IPS-18a (cell line): ENCODE data around the gene TRAM2.

Experiments
- H3K27ac ChIP-seq: one replicate; pipeline ENCODE4 v1.5.1; 2013; ENCODE audit warnings: low read length
- H3K27me3 ChIP-seq: one replicate; pipeline ENCODE4 v1.6.1; 2013; ENCODE audit warnings: mild to moderate bottlenecking, low read length; ENCODE audit not compliant: control insufficient read depth, insufficient read depth
- H3K36me3 ChIP-seq: one replicate; pipeline ENCODE4 v1.6.1; 2013; ENCODE audit warnings: low read depth, low read length; ENCODE audit not compliant: control insufficient read depth
- H3K4me1 ChIP-seq: one replicate; pipeline ENCODE4 v1.6.1; 2013; ENCODE audit warnings: low read depth, low read length; ENCODE audit not compliant: control insufficient read depth
- H3K4me3 ChIP-seq: one replicate; pipeline ENCODE4 v1.5.1; 2013; ENCODE audit warnings: low read length
- H3K9ac ChIP-seq: one replicate; pipeline ENCODE4 v1.6.1; 2013; ENCODE audit warnings: mild to moderate bottlenecking, low read length, moderate library complexity
- H3K9me3 ChIP-seq: one replicate; pipeline ENCODE4 v1.6.1; 2013; ENCODE audit warnings: low read depth, low read length; ENCODE audit not compliant: control insufficient read depth

The TRAM2 gene, protein sequence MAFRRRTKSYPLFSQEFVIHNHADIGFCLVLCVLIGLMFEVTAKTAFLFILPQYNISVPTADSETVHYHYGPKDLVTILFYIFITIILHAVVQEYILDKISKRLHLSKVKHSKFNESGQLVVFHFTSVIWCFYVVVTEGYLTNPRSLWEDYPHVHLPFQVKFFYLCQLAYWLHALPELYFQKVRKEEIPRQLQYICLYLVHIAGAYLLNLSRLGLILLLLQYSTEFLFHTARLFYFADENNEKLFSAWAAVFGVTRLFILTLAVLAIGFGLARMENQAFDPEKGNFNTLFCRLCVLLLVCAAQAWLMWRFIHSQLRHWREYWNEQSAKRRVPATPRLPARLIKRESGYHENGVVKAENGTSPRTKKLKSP

DNA sequence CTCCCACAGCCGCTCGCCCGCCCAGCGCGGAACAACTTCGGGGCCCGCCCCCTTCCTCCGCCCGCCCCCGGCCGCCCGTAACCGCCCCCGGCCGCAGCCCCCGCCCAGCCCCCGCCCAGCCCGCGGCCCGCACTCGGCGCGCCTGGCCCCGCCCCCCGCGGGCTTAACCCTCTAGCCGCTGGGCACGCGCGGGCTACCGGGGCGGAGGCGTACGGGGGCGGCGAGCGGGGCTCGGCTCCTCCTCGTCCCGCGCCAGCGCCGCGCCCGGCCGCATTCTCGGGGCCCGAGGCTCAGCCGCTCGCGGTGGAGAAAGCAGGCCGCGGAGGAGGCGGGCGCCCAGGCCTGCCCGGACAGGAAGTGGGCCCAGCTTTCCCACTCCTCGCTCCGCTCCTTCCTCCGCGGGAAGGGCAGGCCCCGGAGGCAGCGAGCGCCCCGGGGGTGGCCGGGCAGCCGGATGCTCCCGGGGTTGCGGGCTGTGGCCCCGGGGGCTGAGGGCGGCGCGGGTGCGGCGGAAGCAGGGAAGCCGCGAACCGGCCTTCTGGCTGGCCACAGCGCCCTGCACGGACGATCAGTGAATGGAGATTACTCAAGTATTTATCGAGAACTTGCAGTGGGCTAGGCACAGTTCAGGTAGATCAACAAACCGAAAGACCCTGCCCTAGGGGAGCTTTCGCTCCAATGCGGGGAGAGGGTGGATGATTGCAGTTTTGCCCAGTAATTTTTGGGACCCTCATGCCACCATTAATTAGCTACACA, at the start of gene TRAM2:
Gene TRAM2 (minus strand): TSS at position 39 of the 756 bp plus-strand sequence. CDS start 145 bp downstream, outside the sequence.
- Histone ChIP-seq H3K27me3 (peaks cover 10% of the 10 kb centered on the region), H3K36me3 (no peaks in the 10 kb centered on the region), H3K9ac (peak within 1 kb of the TSS; percentile 65), H3K27ac (peak within 1 kb of the TSS; percentile 63), H3K4me3 (peak within 1 kb of the TSS; percentile 76), H3K4me1 (peaks cover 30% of the 10 kb centered on the region), H3K9me3 (no peaks in the 10 kb centered on the region)

DNA sequence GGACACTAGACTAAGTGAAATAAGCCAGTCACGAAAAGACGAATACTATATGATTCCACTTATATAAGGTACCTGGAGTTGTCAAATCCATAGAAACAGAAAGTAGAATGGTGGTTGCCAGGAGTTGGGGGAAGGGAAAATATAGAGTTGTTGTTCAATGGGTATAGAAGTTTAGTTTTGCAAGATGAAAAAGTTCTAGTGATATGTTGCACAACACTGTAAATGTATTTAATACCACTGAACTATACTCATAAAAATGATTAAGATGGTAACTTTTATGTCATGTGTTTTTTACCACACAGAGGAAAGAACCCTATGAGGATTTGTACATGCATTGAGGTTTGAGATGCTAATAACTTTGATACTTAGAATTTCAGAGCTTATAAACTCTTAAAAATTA, 46.0 kb upstream of the TRAM2 start:
- Histone ChIP-seq H3K27me3 (no peaks in the 10 kb centered on the region), H3K9ac (no peak overlapping the region), H3K4me1 (no peaks in the 10 kb centered on the region), H3K36me3 (no peaks in the 10 kb centered on the region), H3K9me3 (no peaks in the 10 kb centered on the region), H3K4me3 (no peak overlapping the region), H3K27ac (no peak overlapping the region)

DNA sequence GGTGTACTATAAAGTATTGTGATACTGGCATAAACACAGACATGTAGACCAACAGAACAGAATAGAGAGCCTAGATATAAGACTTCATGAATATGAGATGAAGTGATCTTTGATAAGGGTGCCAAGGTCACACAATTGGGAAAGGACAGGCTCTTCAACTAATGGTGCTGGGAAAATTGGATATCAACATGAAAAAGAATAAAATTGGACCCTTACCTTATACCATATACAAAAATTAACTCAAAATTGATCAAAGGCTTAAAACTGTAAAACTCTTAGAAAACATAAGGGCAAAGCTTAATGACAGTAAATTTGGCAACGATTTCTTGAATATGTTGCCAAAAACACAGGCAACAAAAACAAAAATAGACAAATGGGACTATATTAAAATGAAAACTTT, 44.8 kb upstream of the TRAM2 start:
- H3K27ac ChIP-seq, result no peak overlapping the region
- no peaks in the 10 kb centered on the region for H3K36me3 ChIP-seq
- no peaks in the 10 kb centered on the region for H3K9me3 ChIP-seq
- H3K27me3 ChIP-seq, result no peaks in the 10 kb centered on the region
- H3K4me3 ChIP-seq, result no peak overlapping the region
- no peak overlapping the region for H3K9ac ChIP-seq
- H3K4me1 ChIP-seq, result no peaks in the 10 kb centered on the region

DNA sequence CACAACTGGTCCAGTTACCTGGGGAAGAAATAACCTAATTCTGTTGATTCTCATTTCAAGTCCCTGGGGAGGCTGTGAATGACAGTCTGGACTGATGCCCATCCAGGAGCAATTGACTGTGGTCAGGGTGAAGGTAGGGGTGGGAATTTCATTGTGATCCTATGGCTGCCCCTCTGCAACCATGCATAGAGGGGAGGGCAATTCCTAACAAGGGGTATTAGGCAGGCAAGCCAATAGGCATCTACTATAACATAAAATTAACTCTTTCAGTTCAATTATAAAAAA, 44.0 kb upstream of the TRAM2 start:
- no peak overlapping the region for H3K4me3 ChIP-seq
- H3K9ac ChIP-seq, result no peak overlapping the region
- H3K27me3 ChIP-seq, result no peaks in the 10 kb centered on the region
- H3K4me1 ChIP-seq, result no peaks in the 10 kb centered on the region
- H3K9me3 ChIP-seq, result no peaks in the 10 kb centered on the region
- no peak overlapping the region for H3K27ac ChIP-seq
- no peaks in the 10 kb centered on the region for H3K36me3 ChIP-seq

DNA sequence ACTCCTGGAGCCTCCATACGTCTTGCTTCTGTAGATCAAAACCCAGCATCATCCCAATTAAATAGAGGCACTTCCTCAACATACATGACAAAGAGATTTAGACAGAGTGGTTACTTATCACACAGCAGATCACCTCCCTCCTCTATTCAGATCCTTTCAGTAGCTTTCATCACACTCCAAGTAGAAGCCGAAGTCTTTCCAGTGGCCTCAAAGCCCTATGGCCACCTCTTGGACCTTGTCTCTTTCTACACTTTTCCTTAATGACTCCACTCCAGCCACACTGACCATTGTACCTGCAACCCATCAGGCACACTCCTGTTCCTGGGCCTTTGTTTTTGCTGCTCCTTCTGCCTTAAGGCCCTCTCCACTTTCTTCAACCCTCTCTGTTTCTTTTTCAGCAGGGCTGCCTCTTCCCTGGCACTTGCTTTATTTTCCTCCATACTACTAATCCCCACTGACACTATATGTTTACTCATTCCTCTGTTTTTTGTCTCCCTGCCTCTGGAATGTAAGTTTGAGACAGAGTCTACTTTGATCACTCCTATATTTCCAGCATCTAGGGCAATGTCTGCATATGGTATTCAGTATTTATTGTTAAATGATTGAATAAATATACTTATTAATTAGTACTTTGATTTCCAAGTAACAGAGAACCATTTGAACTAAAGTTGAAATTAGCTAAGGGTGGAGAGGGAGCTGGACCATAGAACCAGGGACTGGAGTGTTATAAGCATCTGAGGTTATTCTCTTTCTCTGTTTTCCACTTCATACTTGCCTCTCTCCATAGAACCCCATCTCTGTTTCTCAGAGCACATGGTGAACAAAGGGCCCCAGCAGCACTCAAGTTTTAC, 43.4 kb upstream of the TRAM2 start:
- H3K4me1 ChIP-seq, result no peaks in the 10 kb centered on the region

DNA sequence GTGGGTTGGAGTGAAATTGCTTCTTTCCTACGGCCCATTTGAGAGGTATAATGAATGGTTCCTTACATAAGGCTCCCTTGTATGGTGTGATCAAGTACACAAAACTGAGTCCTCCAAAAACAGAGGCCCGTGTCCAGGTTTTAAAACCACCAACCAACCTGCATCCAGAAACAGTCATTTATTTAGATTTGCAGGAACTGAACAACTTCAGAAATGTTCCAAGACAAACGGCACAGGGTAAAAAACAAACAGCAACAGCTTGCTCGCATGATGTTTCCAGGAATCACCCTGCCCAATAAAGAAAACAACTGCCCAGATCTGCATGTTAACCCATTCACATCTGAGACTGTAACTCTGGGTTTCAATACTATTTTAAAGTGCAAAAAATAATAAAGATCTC, 40.2 kb upstream of the TRAM2 start:
- Histone ChIP-seq H3K36me3 (no peaks in the 10 kb centered on the region), H3K9me3 (no peaks in the 10 kb centered on the region), H3K27ac (no peak overlapping the region), H3K27me3 (no peaks in the 10 kb centered on the region), H3K9ac (no peak overlapping the region), H3K4me1 (peaks cover 6% of the 10 kb centered on the region), H3K4me3 (no peak overlapping the region)

More for the DNA sequence above, 43.4 kb upstream of the TRAM2 start:
- Histone ChIP-seq H3K36me3 (no peaks in the 10 kb centered on the region), H3K27ac (no peak overlapping the region), H3K4me3 (no peak overlapping the region), H3K9ac (no peak overlapping the region), H3K27me3 (no peaks in the 10 kb centered on the region), H3K9me3 (no peaks in the 10 kb centered on the region)

DNA sequence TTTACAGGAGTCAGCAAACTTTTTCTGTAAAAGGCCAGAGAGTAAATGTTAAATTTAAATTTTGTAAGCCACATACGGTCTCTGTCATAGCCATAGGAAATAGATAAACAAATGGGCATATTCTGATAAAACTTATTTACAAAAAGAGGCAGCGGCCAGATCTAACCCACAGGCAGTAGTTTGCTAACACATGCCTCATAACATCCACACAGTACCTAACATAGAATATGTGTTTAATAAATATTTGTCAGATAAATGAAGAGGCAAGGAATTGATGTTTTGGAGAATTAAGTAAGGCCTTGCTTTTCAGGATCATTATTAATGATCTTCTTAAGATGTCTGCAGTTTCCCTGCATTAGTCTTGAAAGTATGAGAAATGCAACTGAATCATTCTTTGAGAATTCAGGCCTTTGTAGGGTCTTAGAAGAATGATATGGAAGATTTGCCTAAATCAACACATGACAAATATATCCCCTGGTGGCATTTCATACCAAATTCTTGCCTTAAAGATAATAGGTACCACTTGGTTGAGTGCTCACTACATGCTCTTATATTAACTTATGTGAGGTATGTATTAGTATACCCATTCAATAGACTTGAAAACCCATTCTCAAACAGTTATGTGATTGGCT, 39.3 kb upstream of the TRAM2 start:
- H3K27me3 ChIP-seq, result no peaks in the 10 kb centered on the region
- no peak overlapping the region for H3K4me3 ChIP-seq
- peaks cover 6% of the 10 kb centered on the region for H3K4me1 ChIP-seq
- no peak overlapping the region for H3K27ac ChIP-seq
- H3K9ac ChIP-seq, result no peak overlapping the region
- no peaks in the 10 kb centered on the region for H3K9me3 ChIP-seq
- no peaks in the 10 kb centered on the region for H3K36me3 ChIP-seq

DNA sequence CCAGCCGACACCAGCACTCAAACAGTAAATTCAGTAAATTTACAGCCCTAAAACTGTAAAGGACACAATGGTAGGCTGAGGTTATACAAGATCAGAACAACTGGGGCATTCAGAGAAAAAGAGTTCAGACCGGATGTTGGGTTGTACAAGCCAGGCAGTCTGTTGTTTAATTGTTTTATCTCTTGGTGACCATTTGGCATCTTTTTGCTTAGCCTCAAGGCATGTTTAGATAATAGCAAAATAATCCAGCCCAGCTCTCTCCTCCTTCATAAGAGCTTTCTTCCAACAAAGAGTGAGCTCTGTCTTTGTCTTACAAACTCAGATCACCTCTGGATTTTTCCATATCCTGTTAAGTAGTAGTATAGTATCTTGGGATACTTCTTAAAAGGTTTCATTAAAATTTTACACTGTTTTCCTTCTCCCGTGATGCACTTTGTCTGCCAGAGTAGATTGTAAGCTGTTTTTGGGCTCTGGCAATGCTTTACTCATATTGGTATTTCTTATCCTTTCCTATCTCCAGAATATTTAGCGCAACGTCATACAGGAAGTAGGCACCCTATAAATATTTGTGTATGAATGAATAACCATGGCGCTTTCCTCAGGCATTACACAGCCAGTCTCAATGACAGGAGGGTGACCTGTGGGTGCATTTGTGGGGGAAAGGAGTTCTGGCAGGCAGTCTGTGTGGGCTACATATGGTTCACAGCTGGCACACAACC, 35.6 kb upstream of the TRAM2 start:
- no peaks in the 10 kb centered on the region for H3K9me3 ChIP-seq
- no peaks in the 10 kb centered on the region for H3K36me3 ChIP-seq
- peaks cover 6% of the 10 kb centered on the region for H3K4me1 ChIP-seq
- H3K27ac ChIP-seq, result no peak overlapping the region
- H3K9ac ChIP-seq, result no peak overlapping the region
- no peaks in the 10 kb centered on the region for H3K27me3 ChIP-seq
- no peak overlapping the region for H3K4me3 ChIP-seq

DNA sequence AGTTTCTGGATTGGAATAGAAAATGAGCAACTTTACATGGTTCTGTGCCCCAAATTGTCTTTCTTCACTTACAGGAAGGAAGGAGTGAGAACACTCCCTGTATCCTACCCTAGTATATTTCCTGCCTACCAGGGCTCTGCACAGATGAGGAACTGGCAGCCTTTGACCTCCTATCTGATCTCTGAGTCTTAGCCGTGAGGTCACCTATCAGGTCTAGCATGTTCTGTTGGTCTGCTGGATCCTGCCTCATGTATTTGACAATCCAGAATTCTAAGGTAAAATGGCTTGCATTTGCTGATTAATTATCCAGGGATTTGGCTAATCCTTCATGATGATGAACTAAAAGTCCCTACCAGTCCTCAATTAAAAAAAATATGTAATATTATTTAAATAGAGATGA, 35.0 kb upstream of the TRAM2 start:
- Histone ChIP-seq H3K27ac (no peak overlapping the region), H3K36me3 (no peaks in the 10 kb centered on the region), H3K4me3 (no peak overlapping the region), H3K27me3 (no peaks in the 10 kb centered on the region), H3K9ac (no peak overlapping the region), H3K9me3 (no peaks in the 10 kb centered on the region), H3K4me1 (peaks cover 6% of the 10 kb centered on the region)

DNA sequence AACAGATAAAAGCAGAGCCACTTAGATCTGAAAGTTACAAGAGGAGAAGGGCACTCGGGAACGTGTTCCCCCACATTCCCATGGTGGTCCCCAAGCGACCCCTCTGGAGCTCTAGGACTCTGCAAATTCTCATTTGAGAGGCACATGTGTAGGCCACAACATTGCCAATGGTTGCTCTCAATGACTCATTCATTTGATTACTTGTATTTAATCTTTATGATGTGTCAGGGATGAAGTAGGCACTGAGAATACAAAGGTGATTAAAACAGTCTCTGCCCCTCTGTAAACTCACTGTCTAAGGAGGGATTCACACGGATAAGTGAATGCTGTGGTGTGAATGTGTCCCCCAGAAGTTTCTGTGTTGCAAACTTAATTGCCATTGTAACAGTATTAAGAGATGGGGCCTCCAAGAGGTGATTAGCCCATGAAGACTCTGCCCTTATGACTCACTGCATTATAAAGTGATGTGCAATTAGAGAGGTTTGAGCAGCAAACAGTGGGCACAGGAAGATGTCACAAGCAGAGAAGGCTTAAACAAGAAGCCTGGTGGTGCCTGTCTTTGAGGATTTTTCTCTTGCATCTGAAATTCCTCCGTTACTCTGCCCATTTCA, 34.0 kb upstream of the TRAM2 start:
- H3K27me3 ChIP-seq, result no peaks in the 10 kb centered on the region
- H3K9ac ChIP-seq, result no peak overlapping the region
- no peaks in the 10 kb centered on the region for H3K9me3 ChIP-seq
- no peaks in the 10 kb centered on the region for H3K36me3 ChIP-seq
- H3K4me3 ChIP-seq, result no peak overlapping the region
- H3K4me1 ChIP-seq, result peaks cover 6% of the 10 kb centered on the region
- H3K27ac ChIP-seq, result no peak overlapping the region
